Measurements from ENCODE around the gene MAPK4. TPM values are rescaled to one million over a fixed set of nuclear protein-coding genes. Genes with fewer than 3 reads are reported as not detected.

Gene MAPK4
- total RNA-seq, 1 donor from 2014 or later = 5.7 TPM

GRCh38 chr18:50644146-50644545, 84.3 kb downstream of the MAPK4 start:
- H3K4me3 ChIP-seq (ENCODE audit: low read length in 3 of 3) = no peak overlapping the region
- H3K4me1 ChIP-seq (ENCODE audit: control insufficient read depth in 3 of 3, insufficient read depth in 3 of 3, low read length in 3 of 3) = no peaks in the 10 kb centered on the region
- H3K36me3 ChIP-seq (ENCODE audit: control insufficient read depth in 3 of 3, insufficient read depth in 3 of 3, low read length in 3 of 3) = no peaks in the 10 kb centered on the region
- no peak overlapping the region for H3K27ac ChIP-seq (ENCODE audit: low read depth, low read length)
- H3K9ac ChIP-seq (ENCODE audit: low read depth in 1 of 3, low read length in 3 of 3) = no peak overlapping the region
- no peaks in the 10 kb centered on the region for H3K9me3 ChIP-seq (ENCODE audit: control insufficient read depth in 3 of 3, low read length in 3 of 3)
- no peaks in the 10 kb centered on the region for H3K27me3 ChIP-seq (ENCODE audit: control insufficient read depth in 3 of 3, insufficient read depth in 3 of 3, low read length in 3 of 3)

- no peaks in the 10 kb centered on the region for H3K27me3 ChIP-seq (ENCODE audit: control insufficient read depth in 3 of 3, insufficient read depth in 3 of 3, low read length in 3 of 3)
- no peak overlapping the region for H3K9ac ChIP-seq (ENCODE audit: low read depth in 1 of 3, low read length in 3 of 3)
- no peak overlapping the region for H3K27ac ChIP-seq (ENCODE audit: low read depth, low read length)
- peaks cover under 1 to 4% (median 3%) of the 10 kb centered on the region in 3 donors for H3K4me1 ChIP-seq (ENCODE audit: control insufficient read depth in 3 of 3, insufficient read depth in 3 of 3, low read length in 3 of 3)
- H3K36me3 ChIP-seq (ENCODE audit: control insufficient read depth in 3 of 3, insufficient read depth in 3 of 3, low read length in 3 of 3) = no peaks in the 10 kb centered on the region
- H3K9me3 ChIP-seq (ENCODE audit: control insufficient read depth in 3 of 3, low read length in 3 of 3) = no peaks in the 10 kb centered on the region
- H3K4me3 ChIP-seq (ENCODE audit: low read length in 3 of 3) = no peak overlapping the region
Observed at GRCh38 chr18:50644807-50645206, 84.9 kb downstream of the MAPK4 start.

GRCh38 chr18:50647237-50647636, 87.3 kb downstream of the MAPK4 start:
- no peak overlapping the region for H3K9ac ChIP-seq (ENCODE audit: low read depth in 1 of 3, low read length in 3 of 3)
- no peaks in the 10 kb centered on the region for H3K27me3 ChIP-seq (ENCODE audit: control insufficient read depth in 3 of 3, insufficient read depth in 3 of 3, low read length in 3 of 3)
- H3K4me1 ChIP-seq (ENCODE audit: control insufficient read depth in 3 of 3, insufficient read depth in 3 of 3, low read length in 3 of 3) = peaks cover 9 to 23% (median 10%) of the 10 kb centered on the region in 3 donors
- H3K36me3 ChIP-seq (ENCODE audit: control insufficient read depth in 3 of 3, insufficient read depth in 3 of 3, low read length in 3 of 3) = no peaks in the 10 kb centered on the region
- no peak overlapping the region for H3K4me3 ChIP-seq (ENCODE audit: low read length in 3 of 3)
- H3K9me3 ChIP-seq (ENCODE audit: control insufficient read depth in 3 of 3, low read length in 3 of 3) = no peaks in the 10 kb centered on the region
- H3K27ac ChIP-seq (ENCODE audit: low read depth, low read length) = no peak overlapping the region

- H3K36me3 ChIP-seq (ENCODE audit: control insufficient read depth in 3 of 3, insufficient read depth in 3 of 3, low read length in 3 of 3) = no peaks in the 10 kb centered on the region
- peaks cover 9 to 23% (median 10%) of the 10 kb centered on the region in 3 donors for H3K4me1 ChIP-seq (ENCODE audit: control insufficient read depth in 3 of 3, insufficient read depth in 3 of 3, low read length in 3 of 3)
- no peaks in the 10 kb centered on the region for H3K27me3 ChIP-seq (ENCODE audit: control insufficient read depth in 3 of 3, insufficient read depth in 3 of 3, low read length in 3 of 3)
- no peaks in the 10 kb centered on the region for H3K9me3 ChIP-seq (ENCODE audit: control insufficient read depth in 3 of 3, low read length in 3 of 3)
- H3K27ac ChIP-seq (ENCODE audit: low read depth, low read length) = no peak overlapping the region
- H3K4me3 ChIP-seq (ENCODE audit: low read length in 3 of 3) = no peak overlapping the region
- H3K9ac ChIP-seq (ENCODE audit: low read depth in 1 of 3, low read length in 3 of 3) = no peak overlapping the region
Observed at GRCh38 chr18:50647792-50648191, 87.9 kb downstream of the MAPK4 start.

- Histone ChIP-seq H3K27ac (ENCODE audit: low read depth, low read length) (no peak overlapping the region), H3K9ac (ENCODE audit: low read depth in 1 of 3, low read length in 3 of 3) (peak overlapping the region in 1 of 3 donors; percentile 54)
Observed at GRCh38 chr18:50649821-50650220, 89.9 kb downstream of the MAPK4 start.

GRCh38 chr18:50651334-50651733, 91.4 kb downstream of the MAPK4 start:
- H3K9ac ChIP-seq (ENCODE audit: low read depth in 1 of 3, low read length in 3 of 3) = no peak overlapping the region
- no peaks in the 10 kb centered on the region for H3K36me3 ChIP-seq (ENCODE audit: control insufficient read depth in 3 of 3, insufficient read depth in 3 of 3, low read length in 3 of 3)
- no peak overlapping the region for H3K27ac ChIP-seq (ENCODE audit: low read depth, low read length)

More at GRCh38 chr18:50649821-50650220, 89.9 kb downstream of the MAPK4 start:
- Histone ChIP-seq H3K36me3 (ENCODE audit: control insufficient read depth in 3 of 3, insufficient read depth in 3 of 3, low read length in 3 of 3) (no peaks in the 10 kb centered on the region), H3K9me3 (ENCODE audit: control insufficient read depth in 3 of 3, low read length in 3 of 3) (no peaks in the 10 kb centered on the region), H3K4me1 (ENCODE audit: control insufficient read depth in 3 of 3, insufficient read depth in 3 of 3, low read length in 3 of 3) (peaks cover 23 to 39% (median 28%) of the 10 kb centered on the region in 3 donors), H3K4me3 (ENCODE audit: low read length in 3 of 3) (no peak overlapping the region), H3K27me3 (ENCODE audit: control insufficient read depth in 3 of 3, insufficient read depth in 3 of 3, low read length in 3 of 3) (no peaks in the 10 kb centered on the region)

GRCh38 chr18:50653402-50654093, 93.7 kb downstream of the MAPK4 start:
- Histone ChIP-seq H3K9me3 (ENCODE audit: control insufficient read depth in 3 of 3, low read length in 3 of 3) (no peaks in the 10 kb centered on the region), H3K4me1 (ENCODE audit: control insufficient read depth in 3 of 3, insufficient read depth in 3 of 3, low read length in 3 of 3) (peaks cover 57 to 76% (median 63%) of the 10 kb centered on the region in 3 donors), H3K27ac (ENCODE audit: low read depth, low read length) (peak overlapping the region; percentile 79), H3K9ac (ENCODE audit: low read depth in 1 of 3, low read length in 3 of 3) (peak overlapping the region in 2 of 3 donors; percentile 27 to 80), H3K4me3 (ENCODE audit: low read length in 3 of 3) (peak overlapping the region in 1 of 3 donors; percentile 65), H3K27me3 (ENCODE audit: control insufficient read depth in 3 of 3, insufficient read depth in 3 of 3, low read length in 3 of 3) (no peaks in the 10 kb centered on the region), H3K36me3 (ENCODE audit: control insufficient read depth in 3 of 3, insufficient read depth in 3 of 3, low read length in 3 of 3) (no peaks in the 10 kb centered on the region)

More at GRCh38 chr18:50651334-50651733, 91.4 kb downstream of the MAPK4 start:
- Histone ChIP-seq H3K27me3 (ENCODE audit: control insufficient read depth in 3 of 3, insufficient read depth in 3 of 3, low read length in 3 of 3) (no peaks in the 10 kb centered on the region), H3K4me3 (ENCODE audit: low read length in 3 of 3) (no peak overlapping the region), H3K9me3 (ENCODE audit: control insufficient read depth in 3 of 3, low read length in 3 of 3) (no peaks in the 10 kb centered on the region), H3K4me1 (ENCODE audit: control insufficient read depth in 3 of 3, insufficient read depth in 3 of 3, low read length in 3 of 3) (peaks cover 36 to 54% (median 43%) of the 10 kb centered on the region in 3 donors)

- Histone ChIP-seq H3K36me3 (ENCODE audit: control insufficient read depth in 3 of 3, insufficient read depth in 3 of 3, low read length in 3 of 3) (no peaks in the 10 kb centered on the region), H3K27me3 (ENCODE audit: control insufficient read depth in 3 of 3, insufficient read depth in 3 of 3, low read length in 3 of 3) (no peaks in the 10 kb centered on the region), H3K9me3 (ENCODE audit: control insufficient read depth in 3 of 3, low read length in 3 of 3) (no peaks in the 10 kb centered on the region), H3K4me1 (ENCODE audit: control insufficient read depth in 3 of 3, insufficient read depth in 3 of 3, low read length in 3 of 3) (peaks cover 62 to 83% (median 70%) of the 10 kb centered on the region in 3 donors), H3K9ac (ENCODE audit: low read depth in 1 of 3, low read length in 3 of 3) (peak overlapping the region in 2 of 3 donors; percentile 27 to 80), H3K27ac (ENCODE audit: low read depth, low read length) (peak overlapping the region; percentile 79), H3K4me3 (ENCODE audit: low read length in 3 of 3) (peak overlapping the region in 1 of 3 donors; percentile 65)
Observed at GRCh38 chr18:50654211-50654610, 94.3 kb downstream of the MAPK4 start.

- Histone ChIP-seq H3K36me3 (ENCODE audit: control insufficient read depth in 3 of 3, insufficient read depth in 3 of 3, low read length in 3 of 3) (no peaks in the 10 kb centered on the region), H3K9me3 (ENCODE audit: control insufficient read depth in 3 of 3, low read length in 3 of 3) (no peaks in the 10 kb centered on the region), H3K27me3 (ENCODE audit: control insufficient read depth in 3 of 3, insufficient read depth in 3 of 3, low read length in 3 of 3) (no peaks in the 10 kb centered on the region), H3K4me3 (ENCODE audit: low read length in 3 of 3) (peak overlapping the region; percentile 15 to 65 (median 46)), H3K4me1 (ENCODE audit: control insufficient read depth in 3 of 3, insufficient read depth in 3 of 3, low read length in 3 of 3) (peaks cover 65 to 83% (median 75%) of the 10 kb centered on the region in 3 donors), H3K27ac (ENCODE audit: low read depth, low read length) (peak overlapping the region; percentile 79), H3K9ac (ENCODE audit: low read depth in 1 of 3, low read length in 3 of 3) (peak overlapping the region; percentile 24 to 80 (median 40))
Observed at GRCh38 chr18:50654658-50655550, 95.0 kb downstream of the MAPK4 start.

Data from skeletal muscle tissue (tissue), 4 donors.